Measurements from ENCODE around the gene METTL16.

DNA sequence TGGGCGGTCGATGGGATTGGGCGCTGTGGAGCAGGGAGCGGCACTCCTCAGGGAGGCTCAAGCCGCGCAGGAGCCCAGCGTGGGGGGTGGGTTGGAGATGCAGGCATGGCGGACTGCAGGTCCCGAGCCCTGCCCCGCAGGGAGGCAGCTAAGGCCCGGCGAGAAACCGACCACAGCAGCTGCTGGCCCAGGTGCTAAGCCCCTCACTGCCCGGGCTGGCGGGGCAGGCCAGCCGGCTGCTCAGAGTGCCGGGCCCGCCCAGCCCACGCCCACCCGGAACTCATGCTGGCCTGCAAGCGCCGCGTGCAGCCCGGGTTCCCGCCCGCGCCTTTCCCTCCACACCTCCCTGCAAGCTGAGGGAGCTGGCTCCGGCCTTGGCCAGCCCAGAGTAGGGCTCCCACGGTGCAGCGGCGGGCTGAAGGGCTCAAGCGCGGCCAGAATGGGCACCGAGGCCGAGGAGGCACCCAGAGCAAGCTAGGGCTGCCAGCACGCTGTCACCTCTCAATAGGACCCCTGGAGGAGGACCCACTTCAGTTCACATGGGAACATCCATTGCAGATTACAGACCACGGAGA, 20.5 kb upstream of the METTL16 start:
- no peak for TF ChIP-seq EZH2 (IDR thresholded peaks at IDR 0.05; ENCODE audit: low read length)
- TF ChIP-seq, protein P1, sequence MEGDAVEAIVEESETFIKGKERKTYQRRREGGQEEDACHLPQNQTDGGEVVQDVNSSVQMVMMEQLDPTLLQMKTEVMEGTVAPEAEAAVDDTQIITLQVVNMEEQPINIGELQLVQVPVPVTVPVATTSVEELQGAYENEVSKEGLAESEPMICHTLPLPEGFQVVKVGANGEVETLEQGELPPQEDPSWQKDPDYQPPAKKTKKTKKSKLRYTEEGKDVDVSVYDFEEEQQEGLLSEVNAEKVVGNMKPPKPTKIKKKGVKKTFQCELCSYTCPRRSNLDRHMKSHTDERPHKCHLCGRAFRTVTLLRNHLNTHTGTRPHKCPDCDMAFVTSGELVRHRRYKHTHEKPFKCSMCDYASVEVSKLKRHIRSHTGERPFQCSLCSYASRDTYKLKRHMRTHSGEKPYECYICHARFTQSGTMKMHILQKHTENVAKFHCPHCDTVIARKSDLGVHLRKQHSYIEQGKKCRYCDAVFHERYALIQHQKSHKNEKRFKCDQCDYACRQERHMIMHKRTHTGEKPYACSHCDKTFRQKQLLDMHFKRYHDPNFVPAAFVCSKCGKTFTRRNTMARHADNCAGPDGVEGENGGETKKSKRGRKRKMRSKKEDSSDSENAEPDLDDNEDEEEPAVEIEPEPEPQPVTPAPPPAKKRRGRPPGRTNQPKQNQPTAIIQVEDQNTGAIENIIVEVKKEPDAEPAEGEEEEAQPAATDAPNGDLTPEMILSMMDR (optimal IDR thresholded peaks at IDR 0.05 in 1 of 3, IDR thresholded peaks at IDR 0.05 in 1 of 3, conservative IDR thresholded peaks at IDR 0.05 in 1 of 3; ENCODE audit: extremely low read depth in 1 of 3, insufficient read depth in 2 of 3, low read length in 3 of 3), result no peak
